GM18873 (cell line): ENCODE results near the gene ZSCAN22.
"Not testable (repeated sequence)": the region's sequence is repeated elsewhere in the genome, so short reads cannot be mapped to it uniquely, and the experiment has no call there.

Source experiments
- ATAC-seq: cut with Tn5 transposase; IDR thresholded peaks from one replicate; pipeline ENCODE4 v1.9.1; 2021; ENCODE audit warnings: mild to moderate bottlenecking, moderate library complexity, moderate number of reproducible peaks; ENCODE audit not compliant: unreplicated experiment, low FRiP score

ZSCAN22 gene

DNA sequence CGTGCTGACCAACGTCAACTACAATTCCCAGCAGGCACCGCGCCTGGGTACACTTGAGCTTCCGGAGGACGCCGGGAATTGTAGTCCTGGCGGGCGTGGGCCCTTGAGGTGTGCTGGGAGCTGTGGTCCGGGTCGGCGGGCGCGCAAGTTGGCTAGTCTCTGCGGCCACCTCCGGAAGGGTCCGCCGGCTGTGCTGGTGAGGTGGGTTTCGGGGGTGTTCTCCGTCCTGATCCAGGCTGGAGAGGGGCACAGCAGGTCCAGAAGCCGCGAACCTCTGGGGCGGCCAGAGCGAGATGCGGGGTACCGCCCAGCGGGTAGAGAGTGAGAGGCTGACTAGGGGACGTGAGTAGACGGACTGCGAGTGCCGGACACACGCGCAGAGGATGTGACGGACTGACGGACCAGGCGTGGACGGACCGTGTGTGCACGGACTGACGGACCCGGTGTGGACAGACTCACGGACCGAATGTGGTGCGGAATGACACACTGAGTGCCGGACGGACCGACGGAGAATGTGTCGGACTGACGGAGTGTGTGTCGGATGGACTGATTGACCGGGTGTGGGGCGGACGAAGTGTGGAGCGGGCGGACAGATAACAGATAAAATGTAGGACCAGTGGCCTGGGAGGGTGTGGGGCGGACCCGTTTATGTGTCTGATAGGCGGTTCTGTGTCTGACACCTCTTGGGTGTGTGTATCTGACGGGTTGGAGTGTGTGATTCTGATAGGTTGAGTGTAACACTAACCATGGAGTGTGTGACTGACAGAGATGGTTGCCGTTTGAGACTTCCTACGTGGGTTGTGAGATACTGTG lies at the start of gene ZSCAN22:
ZSCAN22 (plus strand) TSS at position 81 of the 813 bp plus-strand sequence. CDS start 7,809 bp downstream, outside the sequence.
- peak; percentile 50 for ATAC-seq

DNA sequence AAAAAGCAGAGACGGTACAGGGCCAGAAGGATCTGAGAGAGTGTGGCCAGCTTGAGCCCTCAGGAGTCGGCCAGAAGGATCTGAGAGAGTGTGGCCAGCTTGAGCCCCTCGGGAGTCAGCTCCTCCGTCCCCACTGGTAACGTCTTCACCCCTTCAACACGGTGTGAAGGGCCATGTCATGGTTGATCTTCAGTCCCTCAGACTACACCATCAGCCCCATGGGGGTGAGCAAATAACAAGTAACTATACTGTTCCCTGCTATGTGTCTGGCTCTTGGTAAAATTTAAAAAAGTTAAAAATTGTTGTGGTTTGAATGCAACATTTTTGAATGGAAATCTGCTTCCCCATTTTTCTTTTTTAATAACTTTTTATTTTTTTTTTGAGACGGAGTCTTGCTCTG lies 49.6 kb upstream of the ZSCAN22 start:
- no peak for ATAC-seq

DNA sequence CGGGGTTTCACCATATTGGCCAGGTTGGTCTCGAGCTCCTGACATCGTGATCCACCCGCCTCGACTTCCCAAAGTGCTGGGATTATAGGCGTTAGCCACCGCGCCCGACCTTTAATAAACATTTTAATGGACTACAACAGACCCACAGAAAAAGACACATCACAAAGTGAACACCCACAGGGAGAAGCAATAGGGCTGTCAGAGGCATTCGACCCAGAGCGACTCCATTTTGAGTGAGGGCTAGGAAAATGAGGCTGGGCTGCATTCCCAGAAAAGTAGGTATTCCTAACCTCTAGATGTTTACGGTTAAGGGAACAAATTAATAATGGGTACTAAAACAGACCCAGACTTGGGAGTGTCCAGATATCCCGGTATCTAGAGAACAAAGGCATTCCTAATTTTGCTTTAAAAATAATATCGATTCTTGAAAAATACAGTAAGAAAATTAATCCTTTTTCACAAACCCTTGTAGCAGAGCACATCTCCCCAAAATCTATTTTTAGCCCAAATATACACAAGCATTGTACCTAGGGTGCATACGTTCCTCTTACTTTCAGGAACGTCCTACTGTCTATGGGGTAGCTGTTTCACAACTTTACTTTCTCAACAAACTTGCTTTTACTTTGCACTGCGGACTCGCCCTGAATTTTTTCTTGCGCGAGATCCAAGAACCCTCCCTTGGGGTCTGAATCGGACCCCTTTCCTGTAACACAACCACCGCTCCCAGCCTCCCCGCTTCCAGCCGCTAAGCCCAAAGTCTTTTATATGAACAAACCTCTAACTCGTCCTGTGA lies 48.9 kb upstream of the ZSCAN22 start:
- ATAC-seq = peak; percentile 1

DNA sequence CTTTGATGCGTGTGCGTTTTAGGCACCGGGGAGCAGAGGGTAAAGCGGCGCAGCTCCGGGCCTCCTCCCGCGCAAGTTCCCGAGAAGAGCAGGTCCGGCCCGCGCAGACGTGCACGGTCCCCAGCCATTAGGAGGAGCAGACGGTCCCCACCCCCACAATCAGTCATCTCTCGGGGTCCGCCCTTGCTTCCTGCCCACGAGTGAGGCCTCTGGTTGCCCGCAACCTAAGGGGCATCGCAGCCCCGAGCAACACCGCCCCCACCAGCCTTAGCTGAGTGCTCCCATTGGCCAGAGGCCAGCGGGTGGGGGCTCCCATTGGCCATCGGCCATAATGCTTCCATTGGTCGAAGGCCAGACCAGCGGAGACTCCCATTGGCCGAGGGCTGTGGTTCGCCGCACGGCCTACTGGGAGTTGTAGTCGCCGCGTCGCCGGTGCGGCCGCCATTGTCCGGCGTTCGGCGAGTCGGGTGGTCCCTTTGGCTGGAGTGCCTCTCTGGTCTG lies 48.2 kb upstream of the ZSCAN22 start, which contains the start of gene ZNF8:
ZNF8 (plus strand) TSS at position 415 of the 501 bp plus-strand sequence. CDS start 127 bp downstream, outside the sequence.
- peak; percentile 94 for ATAC-seq

DNA sequence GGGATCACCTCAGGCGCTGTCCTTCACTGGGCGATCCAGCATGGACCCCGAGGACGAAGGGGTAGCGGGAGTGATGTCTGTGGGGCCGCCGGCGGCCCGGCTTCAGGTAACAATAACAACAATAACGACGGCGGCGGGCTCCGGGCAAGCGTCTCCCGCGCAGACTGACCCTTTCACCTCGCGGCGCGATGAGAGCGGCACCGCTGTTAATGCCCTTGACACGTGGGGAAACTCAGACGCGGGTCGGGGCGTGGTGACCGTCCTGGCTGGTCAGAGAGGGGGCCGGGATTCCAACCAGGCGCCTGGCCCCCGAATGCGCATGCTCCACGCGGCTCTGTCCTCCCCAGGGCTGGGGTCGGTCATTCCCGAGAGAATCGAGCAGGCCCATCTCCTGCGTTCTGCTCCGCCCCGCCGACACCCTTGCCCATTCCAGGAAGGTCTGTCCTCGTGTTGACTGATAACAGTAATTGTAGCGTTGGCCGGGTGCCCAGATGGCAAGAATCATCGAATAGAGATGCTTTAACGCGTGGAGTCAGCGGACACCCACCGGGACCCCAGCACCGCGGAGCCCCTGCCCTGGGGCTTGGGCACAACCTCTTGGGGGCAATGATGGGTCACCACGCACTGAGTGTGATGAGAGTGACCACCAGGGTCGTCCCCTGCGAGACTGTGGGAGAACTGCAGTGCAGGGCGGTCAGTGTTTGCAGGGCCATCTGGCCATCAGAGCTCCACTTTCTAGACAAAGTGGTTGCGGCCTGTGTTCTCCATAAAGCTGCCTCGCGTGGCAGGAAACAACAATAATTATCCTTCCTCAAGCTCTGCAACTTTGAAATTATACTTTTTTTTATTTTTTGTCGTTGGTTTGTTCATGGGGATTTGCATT lies 47.5 kb upstream of the ZSCAN22 start:
- no peak for ATAC-seq

DNA sequence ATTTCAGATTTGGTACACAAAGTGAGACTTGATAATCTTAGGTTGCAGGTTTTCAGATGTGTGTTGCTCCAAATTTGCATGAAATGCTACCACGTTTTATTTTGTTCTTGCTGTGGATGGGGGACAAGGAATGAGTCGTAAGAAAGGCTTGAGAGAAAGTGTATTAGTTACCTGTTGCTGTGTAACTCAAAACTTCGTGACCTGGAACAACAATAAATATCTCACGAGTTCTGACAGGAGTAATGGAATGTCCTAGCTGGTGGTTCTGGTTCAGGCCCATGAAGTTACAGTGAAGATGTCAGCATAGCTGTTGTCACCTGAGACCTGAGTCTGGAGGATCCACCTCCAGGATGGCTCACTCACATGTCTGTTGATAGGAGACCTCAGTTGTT lies 46.9 kb upstream of the ZSCAN22 start:
- ATAC-seq = no peak

DNA sequence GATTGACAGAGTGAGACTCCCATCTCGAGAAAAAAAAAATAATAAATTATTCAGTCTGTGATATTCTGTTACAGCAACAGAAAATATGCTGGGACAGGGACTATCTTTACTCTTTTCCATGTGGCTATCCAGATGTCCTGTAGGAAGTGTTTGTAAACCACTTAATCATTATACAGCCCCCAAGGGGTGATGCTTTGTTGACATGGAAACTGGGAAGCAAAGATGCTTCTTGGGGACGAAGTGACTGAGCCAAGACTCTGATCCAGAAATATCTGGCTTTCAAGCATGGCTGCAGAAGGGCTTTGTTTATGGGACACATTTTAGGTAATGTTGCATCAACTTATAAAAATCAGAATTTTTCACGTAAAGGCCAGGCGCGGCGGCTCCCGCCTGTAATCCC lies 42.6 kb upstream of the ZSCAN22 start:
- no peak for ATAC-seq

DNA sequence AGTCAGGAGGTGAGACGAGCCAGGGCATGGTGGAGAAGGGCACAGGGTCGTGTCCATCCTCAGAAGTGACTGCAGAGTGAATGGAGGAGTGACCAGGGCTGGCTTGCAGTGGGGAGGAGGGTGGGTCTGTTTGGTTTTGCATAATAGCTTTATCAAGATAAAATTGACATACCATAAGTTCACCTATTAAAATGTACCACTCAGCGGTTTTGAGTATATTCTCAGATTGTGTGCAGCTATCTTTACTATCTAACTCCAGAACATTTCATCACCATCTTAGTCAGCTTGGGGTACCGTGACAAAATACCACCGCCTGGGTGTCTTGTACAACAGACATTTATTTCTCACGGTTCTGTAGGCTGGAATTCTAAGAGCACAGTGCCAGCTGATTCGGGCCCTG lies 34.9 kb upstream of the ZSCAN22 start:
- no peak for ATAC-seq

DNA sequence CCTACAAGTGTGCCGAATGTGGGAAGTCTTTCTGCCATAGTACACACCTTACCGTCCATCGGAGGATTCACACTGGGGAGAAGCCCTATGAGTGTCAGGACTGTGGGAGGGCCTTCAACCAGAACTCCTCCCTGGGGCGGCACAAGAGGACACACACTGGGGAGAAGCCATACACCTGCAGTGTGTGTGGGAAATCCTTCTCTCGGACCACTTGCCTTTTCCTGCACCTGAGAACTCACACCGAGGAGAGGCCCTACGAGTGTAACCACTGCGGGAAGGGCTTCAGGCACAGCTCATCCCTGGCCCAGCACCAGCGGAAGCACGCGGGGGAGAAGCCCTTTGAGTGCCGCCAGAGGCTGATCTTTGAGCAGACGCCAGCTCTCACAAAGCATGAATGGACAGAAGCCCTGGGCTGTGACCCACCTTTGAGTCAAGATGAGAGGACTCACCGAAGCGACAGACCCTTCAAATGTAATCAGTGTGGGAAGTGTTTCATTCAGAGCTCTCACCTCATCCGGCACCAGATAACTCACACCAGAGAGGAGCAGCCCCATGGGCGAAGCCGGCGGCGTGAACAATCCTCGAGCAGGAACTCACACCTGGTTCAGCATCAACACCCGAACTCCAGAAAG lies 31.9 kb upstream of the ZSCAN22 start:
- no peak for ATAC-seq

DNA sequence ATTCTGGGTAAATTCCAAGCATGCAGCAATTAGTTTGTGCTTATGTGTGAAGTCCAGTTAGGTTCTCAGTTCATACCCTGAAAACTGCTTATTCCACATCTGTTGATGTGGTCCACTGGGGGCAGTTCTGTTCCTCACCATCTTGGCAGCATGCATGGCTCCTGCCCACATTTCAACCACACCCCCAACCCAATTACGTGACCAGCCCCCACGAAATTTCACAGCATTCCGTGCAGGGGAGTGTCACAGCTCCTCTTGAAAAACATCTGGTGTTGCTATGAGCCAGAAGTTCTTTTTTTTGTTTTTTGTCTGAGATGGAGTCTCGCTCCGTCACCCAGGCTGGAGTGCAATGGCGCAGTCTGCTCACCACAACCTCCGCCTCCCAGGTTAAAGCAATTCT lies 30.7 kb upstream of the ZSCAN22 start:
- ATAC-seq = no peak

DNA sequence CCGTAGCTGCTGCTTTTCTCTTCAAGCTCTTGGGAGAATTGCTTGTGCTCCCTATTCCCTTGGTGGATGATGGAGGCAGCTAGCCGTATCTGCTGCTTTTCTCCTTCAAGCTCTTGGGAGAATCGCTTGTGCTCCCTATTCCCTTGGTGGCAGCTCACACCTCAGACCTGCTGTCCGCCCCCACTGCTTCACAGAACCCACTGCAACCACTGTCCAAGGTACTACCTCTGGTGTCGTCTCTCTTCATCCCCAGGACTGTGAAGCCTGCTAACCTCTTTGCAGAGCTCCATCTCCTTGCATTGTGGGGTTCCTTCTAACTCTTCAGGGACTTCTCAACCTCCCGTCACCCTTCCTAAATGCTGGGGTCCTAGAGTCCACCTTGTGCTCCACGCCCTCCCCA lies 26.2 kb upstream of the ZSCAN22 start:
- no peak for ATAC-seq

DNA sequence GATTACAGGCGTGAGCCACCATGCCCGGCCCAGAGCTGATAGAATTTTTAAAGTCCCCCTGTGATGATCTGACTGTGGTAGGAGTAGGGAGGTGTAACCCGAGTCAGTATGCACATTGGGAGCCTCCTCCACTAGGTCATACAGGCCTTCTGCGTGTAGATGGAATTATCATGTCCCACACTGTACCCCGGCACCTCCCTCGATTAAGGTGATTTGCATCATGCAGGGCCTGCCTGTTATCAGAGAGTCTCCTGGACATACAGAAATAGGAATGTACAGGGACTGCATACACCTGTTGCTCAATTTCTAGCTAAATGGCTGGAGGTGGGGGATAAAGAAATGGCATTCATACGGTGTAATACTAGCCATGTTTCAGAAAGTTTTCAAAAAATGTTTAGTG lies 22.5 kb upstream of the ZSCAN22 start:
- ATAC-seq = no peak

DNA sequence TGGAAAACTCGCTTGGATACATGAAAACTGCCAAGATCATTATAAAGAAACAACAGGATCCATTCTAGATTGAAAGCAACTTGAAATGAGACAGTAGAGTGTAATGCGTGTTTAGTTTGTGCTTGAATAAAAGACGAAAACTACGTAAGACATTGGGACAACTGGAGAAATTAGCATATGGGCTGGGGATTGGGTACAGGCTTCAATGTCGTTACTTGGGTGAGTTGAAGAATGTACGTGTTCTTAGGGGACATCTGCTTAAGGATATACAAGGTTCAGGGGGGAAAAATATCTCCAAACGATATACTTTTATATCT lies 22.1 kb upstream of the ZSCAN22 start:
- ATAC-seq = no peak

DNA sequence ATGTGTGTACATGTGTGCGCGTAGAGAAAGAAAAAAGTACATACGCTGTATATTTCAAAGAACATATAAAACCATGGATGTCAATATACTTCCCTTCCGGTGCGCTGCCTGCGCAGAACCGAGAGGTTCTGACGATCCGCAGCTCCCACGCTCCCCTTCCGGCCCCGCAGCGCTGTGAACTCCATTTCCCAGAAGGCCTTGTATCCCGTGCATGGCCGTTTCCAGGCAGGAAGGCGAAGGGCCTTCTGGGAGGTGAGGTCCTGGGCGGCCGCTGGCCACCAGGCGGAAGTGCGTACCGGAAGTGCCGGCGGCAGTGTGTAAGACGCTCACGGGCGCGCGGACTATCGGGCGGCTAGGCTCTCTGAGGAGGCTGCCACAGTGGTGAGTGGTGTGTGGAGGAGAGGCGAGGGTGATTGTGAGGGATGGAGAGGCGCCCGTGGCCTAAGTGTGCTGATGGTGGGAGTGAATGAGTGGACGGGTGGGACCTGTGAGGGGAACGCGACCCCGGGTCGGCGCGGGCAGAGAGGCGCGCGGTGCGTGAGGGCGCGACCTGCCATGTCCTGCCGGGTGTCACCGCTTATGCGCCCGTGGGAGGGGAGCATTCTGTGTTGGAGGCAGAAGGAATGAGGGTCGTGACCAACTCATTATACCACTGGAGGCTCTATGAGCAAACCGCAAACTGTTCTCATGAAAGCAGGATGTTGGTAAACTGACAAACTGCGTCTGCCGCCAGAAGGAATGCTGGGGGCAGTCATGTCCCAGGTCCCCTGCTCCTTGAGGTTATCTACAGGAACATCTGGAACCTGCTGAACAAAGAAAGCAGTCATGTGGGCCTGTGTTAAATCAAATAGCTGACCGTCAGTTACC lies 21.5 kb upstream of the ZSCAN22 start, which contains the start of gene ERVK3-1:
ERVK3-1 (plus strand) TSS at position 313 of the 867 bp plus-strand sequence. CDS start 6,792 bp downstream, outside the sequence.
- ATAC-seq = peak; percentile 88

DNA sequence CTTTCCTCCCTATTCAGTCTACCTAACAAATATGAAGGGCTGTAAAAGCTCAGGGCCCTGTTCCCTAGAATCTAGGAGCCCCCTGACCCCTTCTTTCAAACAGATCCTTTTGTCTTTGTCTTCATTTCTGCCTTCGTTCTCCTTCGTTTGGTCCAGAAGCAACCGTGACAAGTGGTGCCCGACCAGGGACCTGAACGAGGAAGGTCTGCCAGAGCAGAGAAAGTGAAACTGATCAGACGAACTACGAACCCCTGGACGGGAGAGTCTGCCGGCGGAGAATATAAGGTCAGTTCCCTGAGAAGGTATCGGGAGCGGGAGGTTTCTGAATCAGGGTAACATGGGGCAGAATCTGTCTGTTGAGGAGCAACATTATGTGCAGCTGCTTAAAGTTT lies 20.9 kb upstream of the ZSCAN22 start:
- no peak for ATAC-seq

DNA sequence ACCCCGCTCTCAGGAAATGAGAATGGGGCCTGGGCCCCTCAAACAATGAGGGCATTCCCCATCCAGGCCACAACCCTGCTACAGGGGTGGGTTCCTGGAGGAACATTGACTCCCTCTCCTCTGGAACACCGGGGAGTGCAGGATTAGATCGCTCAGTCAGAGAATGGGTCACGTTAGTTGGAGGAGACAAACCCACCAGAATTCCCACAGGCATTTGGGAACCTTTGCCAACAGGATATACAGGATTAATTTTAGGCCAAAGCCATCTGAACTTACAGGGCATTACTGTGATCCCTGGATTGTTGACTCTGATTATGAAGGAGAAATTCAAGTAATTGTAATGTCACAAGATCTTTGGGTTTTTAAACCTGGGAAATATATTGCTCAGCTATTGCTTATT lies 19.1 kb upstream of the ZSCAN22 start:
- ATAC-seq = no peak

DNA sequence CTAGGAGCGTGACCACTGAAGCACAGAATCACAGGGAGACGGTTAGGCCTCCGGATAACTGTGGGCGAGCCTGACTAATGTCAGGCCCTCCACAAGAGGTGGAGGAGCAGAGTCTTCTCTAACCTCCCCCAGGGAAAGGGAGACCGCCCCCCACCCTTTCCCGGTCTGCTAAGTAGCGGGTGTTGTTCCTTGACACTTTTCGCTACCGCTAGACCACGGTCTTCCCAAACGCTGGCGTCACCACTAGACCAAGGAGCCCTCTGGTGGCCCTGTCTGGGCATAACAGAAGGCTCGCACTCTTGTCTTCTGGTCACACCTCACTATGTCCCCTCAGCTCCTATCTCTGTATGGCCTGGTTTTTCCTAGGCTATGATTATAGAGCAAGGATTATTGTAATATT lies 16.1 kb upstream of the ZSCAN22 start:
- not testable (repeated sequence) for ATAC-seq

DNA sequence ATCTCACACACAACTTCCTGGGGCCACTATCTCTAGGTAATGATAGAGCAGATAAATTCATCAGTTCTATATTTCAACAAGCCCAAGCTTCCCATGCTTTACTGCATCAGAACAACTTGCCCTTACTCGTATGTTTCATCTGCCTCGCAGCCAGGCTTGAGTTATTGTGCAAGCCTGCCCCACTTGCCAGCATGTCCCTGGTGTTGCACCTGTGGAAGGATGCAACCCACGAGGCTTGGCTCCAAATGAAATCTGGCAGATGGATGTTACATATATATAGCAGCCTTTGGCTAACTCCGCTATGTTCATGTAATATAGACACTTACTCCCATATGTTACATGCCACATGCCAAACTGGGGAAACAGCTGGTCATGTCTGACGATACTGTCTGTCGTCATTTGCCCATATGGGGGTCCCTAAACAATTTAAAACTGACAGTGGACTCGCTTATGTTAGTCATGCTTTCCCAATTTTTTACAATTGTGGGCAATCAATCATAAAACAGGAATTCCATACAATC lies 15.4 kb upstream of the ZSCAN22 start:
- no peak for ATAC-seq

DNA sequence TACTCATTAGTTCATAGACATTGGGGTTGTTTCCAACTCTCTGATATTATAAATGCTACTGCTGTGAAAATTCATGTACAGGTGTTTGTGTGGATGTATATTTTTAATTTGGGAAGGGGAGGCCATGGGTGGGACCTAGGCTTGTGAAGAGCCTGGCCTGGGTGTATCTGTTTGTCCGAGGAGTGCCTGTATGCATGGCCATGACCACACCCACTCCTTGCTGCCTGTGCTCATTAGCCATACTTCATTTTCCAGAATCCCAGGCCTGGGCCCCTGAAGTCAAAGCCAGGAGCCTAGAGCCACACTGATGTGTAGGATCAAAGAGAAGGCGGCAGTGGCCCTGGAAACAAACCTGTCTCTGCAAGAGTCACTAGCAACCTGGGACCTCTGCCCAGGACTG lies 11.2 kb upstream of the ZSCAN22 start:
- no peak for ATAC-seq
